K562 (cell line): Measurements from ENCODE around the gene PCDHGA4. TPM values are rescaled to one million over a fixed set of nuclear protein-coding genes. Genes with fewer than 3 reads are reported as not detected.

Experiments used
- ATAC-seq: fragments of 200-7000 bp; cut with Tn5 transposase; 3 replicates; pipeline ENCODE4 v1.9.1; 2020; ENCODE audit warnings: moderate library complexity
- BruUV-seq: library from RNA; stranded (reverse); fragments of 400-500 nt; replicated peaks from 2 replicates; lab custom pipeline; 2021; lab: Mats Ljungman, UMichigan
- CTCF ChIA-PET: fragments of 300-600 bp; formaldehyde crosslinking; extraction: SDS; loops from one replicate; lab custom pipeline; 2021; ENCODE audit warnings: low intra/inter-chr PET ratio; lab: Yijun Ruan, JAX
- POLR2A ChIA-PET: fragments of 300-600, 350-650 bp; sonication (Branson Sonifier 250); formaldehyde crosslinking; extraction: SDS; loops from one replicate; lab custom pipeline; 2021; ENCODE audit warnings: antibody characterized with exemption, inconsistent platforms; lab: Yijun Ruan, JAX
- DNase-seq, 4 experiments: peaks; one replicate each; pipeline versions ENCODE4 v3.0.0 to v3.0.0-alpha.2; 2011 to 2018; ENCODE audit warnings: low spot score in 3 of 4, mixed read lengths in 3 of 4; ENCODE audit errors: extremely low read depth in 1 of 4
- FAIRE-seq: peaks from 2 replicates; lab custom pipeline; 2011; peaks lifted over from hg19 to GRCh38; lab: Jason Lieb, UNC
- H2AFZ ChIP-seq: 2 replicates; pipeline ENCODE4 v1.6.0; 2011; ENCODE audit warnings: low read depth, low read length, control low read depth, inconsistent platforms
- H3K27ac ChIP-seq: fragments of 200-600 bp; 3 replicates; pipeline ENCODE4 v1.8.0; 2011; ENCODE audit warnings: low read depth, mild to moderate bottlenecking, control low read depth, inconsistent platforms, low read length, moderate library complexity, mixed read lengths; ENCODE audit errors: extremely low read depth
- H3K27me3 ChIP-seq, 2 experiments: fragments of 300-600 bp in 1 of 2; 2 replicates in 1 of 2; 3 replicates in 1 of 2; pipeline versions ENCODE4 v1.6.0 to v1.8.0; 2011; ENCODE audit warnings: inconsistent platforms in 2 of 2, low read length in 2 of 2, mild to moderate bottlenecking in 1 of 2, mixed read lengths in 1 of 2, moderate library complexity in 1 of 2; ENCODE audit not compliant: control insufficient read depth in 2 of 2, insufficient read depth in 2 of 2
- H3K36me3 ChIP-seq: fragments of 300-600 bp; 3 replicates; pipeline ENCODE4 v1.8.0; 2011; ENCODE audit warnings: mild to moderate bottlenecking, low read length, inconsistent platforms; ENCODE audit not compliant: control insufficient read depth, insufficient read depth
- H3K4me1 ChIP-seq, 2 experiments: fragments of 200-600 bp in 1 of 2; replicated peaks in 1 of 2; 2 replicates in 1 of 2; 3 replicates in 1 of 2; pipeline versions ENCODE4 v1.5.1 to v1.8.0; 2011; ENCODE audit warnings: inconsistent platforms in 2 of 2, low read length in 2 of 2, mild to moderate bottlenecking in 1 of 2, mixed read lengths in 1 of 2, moderate library complexity in 1 of 2; ENCODE audit not compliant: control insufficient read depth in 2 of 2, insufficient read depth in 2 of 2
- H3K4me2 ChIP-seq: 2 replicates; pipeline ENCODE4 v1.6.1; 2011; ENCODE audit warnings: low read length, control low read depth, inconsistent platforms, mixed read lengths; ENCODE audit not compliant: insufficient read depth
- H3K4me3 ChIP-seq: fragments of 200-600 bp; sonication (generic), shearing (Covaris generic); 2 replicates; pipeline ENCODE4 v1.5.1; 2016; ENCODE audit warnings: control low read depth, inconsistent platforms
- H3K79me2 ChIP-seq: fragments of 200-600 bp; 3 replicates; pipeline ENCODE4 v1.8.0; 2011; ENCODE audit warnings: low read length, inconsistent platforms; ENCODE audit not compliant: control insufficient read depth, insufficient read depth
- H3K9ac ChIP-seq, 2 experiments: 2 replicates each; pipeline versions ENCODE4 v1.6.0 to v1.6.1; 2011; ENCODE audit warnings: low read depth in 2 of 2, low read length in 2 of 2, control low read depth in 1 of 2, inconsistent platforms in 1 of 2, mild to moderate bottlenecking in 1 of 2, mixed read lengths in 1 of 2; ENCODE audit not compliant: insufficient read depth in 1 of 2
- H3K9me1 ChIP-seq: one replicate; pipeline ENCODE4 v1.6.0; 2011; ENCODE audit warnings: inconsistent platforms, mild to moderate bottlenecking, low read length, moderate library complexity; ENCODE audit not compliant: control insufficient read depth, insufficient read depth
- H3K9me3 ChIP-seq: replicated peaks from 2 replicates; pipeline ENCODE4 v1.5.1; 2011; ENCODE audit warnings: low read depth, low read length, inconsistent platforms; ENCODE audit not compliant: control insufficient read depth, insufficient read depth
- H4K20me1 ChIP-seq: replicated peaks from 2 replicates; pipeline ENCODE4 v1.6.1; 2011; ENCODE audit warnings: low read length, inconsistent platforms, mixed read lengths; ENCODE audit not compliant: control insufficient read depth, insufficient read depth
- CCAR2 ChIP-seq: fragments of 200-400 bp; formaldehyde crosslinking; IDR thresholded peaks from 2 replicates; pipeline ENCODE4 v1.6.1; 2017; ENCODE audit warnings: mild to moderate bottlenecking, low read depth, low read length
- CTCF ChIP-seq, 3 experiments: IDR thresholded peaks in 2 of 3; conservative IDR thresholded peaks in 1 of 3; 2 replicates each; pipeline ENCODE4 v1.5.1; 2011 to 2012; ENCODE audit warnings: low read length in 3 of 3, mild to moderate bottlenecking in 3 of 3, control low read depth in 2 of 3, improper control_type of control experiment in 1 of 3, inconsistent platforms in 1 of 3, low read depth in 1 of 3, mixed read lengths in 1 of 3, moderate library complexity in 1 of 3; ENCODE audit not compliant: insufficient read depth in 2 of 3
- EHMT2 ChIP-seq: fragments of 450-650 bp; IDR thresholded peaks from 2 replicates; pipeline ENCODE4 v1.6.1; 2018; ENCODE audit warnings: antibody characterized with exemption
- RAD21 ChIP-seq, 2 experiments: fragments of 250-450 bp in 1 of 2; fragments of 450-650 bp in 1 of 2; sonication (Bioruptor Pico) in 1 of 2; formaldehyde crosslinking in 1 of 2; IDR thresholded peaks in 1 of 2; conservative IDR thresholded peaks in 1 of 2; 2 replicates each; pipeline versions ENCODE4 v1.4.0 to v1.8.0; 2020 to 2022; ENCODE audit warnings: mild to moderate bottlenecking in 2 of 2, moderate library complexity in 1 of 2
- RBBP5 ChIP-seq: fragments of 200-600 bp; sonication (generic); IDR thresholded peaks from 2 replicates; pipeline ENCODE4 v1.6.1; 2012; ENCODE audit warnings: borderline replicate concordance, mild to moderate bottlenecking, low read length, control low read depth, inconsistent platforms; ENCODE audit not compliant: insufficient read depth, poor library complexity, severe bottlenecking
- ZNF316 ChIP-seq: fragments of 450-650 bp; IDR thresholded peaks from 2 replicates; pipeline ENCODE4 v1.6.1; 2016
- ZNF584 ChIP-seq: fragments of 200-800 bp; sonication (Bioruptor generic); IDR thresholded peaks from 2 replicates; pipeline ENCODE4 v1.6.1; 2016; ENCODE audit warnings: low read depth, mild to moderate bottlenecking, missing genetic modification characterization, missing compliant biosample characterization
- WGBS: fragments of 100-300 bp; shearing (Covaris generic); methylation state at CpG from one replicate; pipeline ENCODE4 v1.1.6; 2016; ENCODE audit warnings: low coverage, mixed read lengths; ENCODE audit not compliant: insufficient coverage; ENCODE audit errors: missing lambda C conversion rate; 5-methylcytosine and 5-hydroxymethylcytosine counted together
- in situ Hi-C: fragments of 300-500 bp; cut with MboI; formaldehyde crosslinking; loops from 4 replicates; pipeline ENCODE4 v1.15.0; 2018; ENCODE audit warnings: inconsistent platforms, mixed read lengths
- intact Hi-C: fragments of 100-400 bp; cut with micrococcal nuclease; formaldehyde crosslinking; loops from 2 replicates; pipeline ENCODE4 v1.14.2; 2022
- polyA plus RNA-seq, 8 experiments: library from polyadenylated mRNA; depleted of rRNA in 4 of 8; stranded (reverse) in 5 of 8; unstranded in 3 of 8; fragments of >200 nt; fragmentation: Nextera tagmentation in 2 of 8; fragmentation: Illumina TruSeq in 1 of 8; extraction: Ambion mirVana in 2 of 8; extraction: Trizol in 1 of 8; gene quantifications; 2 replicates each; pipeline versions ENCODE4 v1.2.1 to v1.2.3, GENCODE V29; 2011 to 2014; ENCODE audit warnings: inconsistent platforms in 1 of 8, missing spikeins in 1 of 8
- total RNA-seq, 7 experiments: library from RNA; depleted of rRNA in 6 of 7; stranded (reverse); fragments of >200 nt in 6 of 7; fragmentation: Illumina TruSeq in 2 of 7; extraction: Trizol in 2 of 7; gene quantifications; 2 replicates each; pipeline versions ENCODE4 v1.2.1 to v1.2.3, GENCODE V29; 2011 to 2021; ENCODE audit warnings: low replicate concordance in 1 of 7

The PCDHGA4 gene
- total and polyA plus RNA-seq, 9 of the 15 experiments (the other 6 are each of a cell fraction or from before 2014, with no cell fraction given), result 0.12 to 0.40 (median 0.36) TPM; not detected in 2

GRCh38 chr5:141382469-141383294 is 27.9 kb downstream of the PCDHGA4 start, which contains the start of gene PCDHGA7:
Gene PCDHGA7, plus strand, starts transcription at chr5:141382742. Its CDS starts 158 bp downstream, at chr5:141382900.
- Histone ChIP-seq H3K9ac (peak within 1 kb of the TSS in 1 of 2 experiments; percentile 69; a peak in 1 of 4 replicates), H3K36me3 (no peaks in the 10 kb centered on the region), H3K79me2 (no peaks in the 10 kb centered on the region), H3K27me3 (peaks cover 9 to 25% of the 10 kb centered on the region in 2 experiments; a peak in 4 of 5 replicates), H3K27ac (no peak within 1 kb of the TSS), H3K4me2 (peak within 1 kb of the TSS; percentile 69), H2AFZ (peak within 1 kb of the TSS; percentile 67), H3K4me3 (peak within 1 kb of the TSS; percentile 36), H3K9me1 (no peaks in the 10 kb centered on the region), H3K9me3 (no peaks in the 10 kb centered on the region), H3K4me1 (peaks cover 0 to 9% of the 10 kb centered on the region in 2 experiments; a peak in 2 of 5 replicates), H4K20me1 (no peaks in the 10 kb centered on the region)
- ChIA-PET CTCF (interaction anchor here (0.9 kb wide), 1 partner anchor 181 kb away, joined by 5 read pairs; no protein-coding TSS in a partner anchor), POLR2A (no interaction called here)
- DNase-seq (peak in 3 of 4 experiments; percentile 30 to 42 (median 35)), FAIRE-seq (peak; percentile 89), ATAC-seq (peak; percentile 95)
- in situ Hi-C loops, result no loop called here
- TF ChIP-seq ZNF584 (no peak), CTCF (IDR thresholded peaks at IDR 0.05 in 2 of 3, conservative IDR thresholded peaks at IDR 0.05 in 1 of 3; ENCODE audit: insufficient read depth in 2 of 3, low read depth in 1 of 3, low read length in 3 of 3) (peak; percentile 58 to 73 (median 64)), RAD21 (CRISPR knock-in tag; conservative IDR thresholded peaks at IDR 0.05 in 1 of 2, IDR thresholded peaks at IDR 0.05 in 1 of 2) (peak in 1 of 2 experiments; percentile 47; a peak in 3 of 4 replicates), EHMT2 (peak; percentile 33; the same call in 1 of the 2 replicates), ZNF316 (no peak), RBBP5 (no peak), CCAR2 (no peak)
- 3% methylated on average over 37 of the region's 37 CpGs for WGBS
- BruUV-seq, result no TSS peak
- intact Hi-C loops, result no loop called here
